Stomach (tissue), 9 donors: Measurements from ENCODE around the gene SH3PXD2A. TPM values are rescaled to one million over a fixed set of nuclear protein-coding genes. Genes with fewer than 3 reads are reported as not detected.

Experiments used
- DNase-seq, 2 donors: peaks; one replicate each; pipeline versions ENCODE4 v3.0.0 to v3.0.0-alpha.2; 2013 to 2019
- H3K27ac ChIP-seq, 5 donors: fragments of 200-600 bp in 4 of 5; sonication (generic) in 4 of 5; one replicate each; pipeline ENCODE4 v1.5.1; 2013 to 2019; ENCODE audit warnings: mild to moderate bottlenecking in 1 of 5, moderate library complexity in 1 of 5
- H3K27me3 ChIP-seq, 3 donors: fragments of 200-600 bp; sonication (generic); one replicate each; pipeline ENCODE4 v1.5.1; 2017 to 2019; ENCODE audit warnings: mixed run types in 1 of 3
- H3K36me3 ChIP-seq, 4 donors: fragments of 200-600 bp; sonication (generic); 1 replicate in 3 of 4; 2 replicates in 1 of 4; pipeline ENCODE4 v1.5.1; 2016 to 2019
- H3K4me1 ChIP-seq, 4 donors: fragments of 200-600 bp; sonication (generic); one replicate each; pipeline ENCODE4 v1.5.1; 2016 to 2019
- H3K4me3 ChIP-seq, 4 donors: fragments of 200-600 bp; sonication (generic) in 3 of 4; one replicate each; pipeline ENCODE4 v1.5.1; 2016 to 2019; ENCODE audit warnings: mild to moderate bottlenecking in 1 of 4
- H3K9me3 ChIP-seq, 4 donors: fragments of 200-600 bp; sonication (generic); one replicate each; pipeline ENCODE4 v1.5.1; 2016 to 2019
- CTCF ChIP-seq, 7 experiments: fragments of 450-650 bp in 4 of 7; fragments of 200-600 bp in 3 of 7; sonication (generic) in 3 of 7; IDR thresholded peaks; one replicate each; pipeline ENCODE4 v1.5.1; 2016 to 2019; ENCODE audit warnings: antibody characterized with exemption in 7 of 7, control low read depth in 2 of 7, mild to moderate bottlenecking in 1 of 7
- EP300 ChIP-seq: sonication (generic); formaldehyde crosslinking; IDR thresholded peaks from one replicate; pipeline ENCODE4 v1.6.1; 2017; ENCODE audit warnings: antibody characterized with exemption
- POLR2A ChIP-seq, 4 donors: fragments of 450-650 bp; IDR thresholded peaks; one replicate each; pipeline ENCODE4 v1.6.1; 2016; ENCODE audit warnings: antibody characterized with exemption in 4 of 4, control low read depth in 2 of 4, mild to moderate bottlenecking in 1 of 4, moderate library complexity in 1 of 4
- POLR2AphosphoS5 ChIP-seq, 3 donors: sonication (generic); formaldehyde crosslinking; IDR thresholded peaks; one replicate each; pipeline ENCODE4 v1.6.1; 2016; ENCODE audit warnings: antibody characterized with exemption in 3 of 3
- WGBS, 5 donors: extraction: QIAGEN DNeasy Blood & Tissue Kit in 3 of 5; methylation state at CpG; one replicate each; pipeline versions ENCODE4 v1.1.5 to v1.1.7; 2013 to 2018; 5-methylcytosine and 5-hydroxymethylcytosine counted together
- intact Hi-C: fragments of 100-400 bp; cut with DNase I; formaldehyde crosslinking; loops from one replicate; pipeline ENCODE4 v1.15.1; 2023; ENCODE audit warnings: low total_unique reads
- polyA plus RNA-seq, 3 donors: library from polyadenylated mRNA; stranded (reverse); fragments of 200-250 nt; gene quantifications; one replicate each; pipeline ENCODE4 v1.2.3, GENCODE V29; 2013
- total RNA-seq, 5 donors: library from RNA; depleted of rRNA; stranded (reverse); fragments of >200 nt; gene quantifications; one replicate each; pipeline versions ENCODE4 v1.1.0 to v1.2.3, GENCODE V29; 2014 to 2016
- donor health status: healthy with polysubstance abuse.
- donor health status: Bipolar disorder and iron deficiency.
- donor health status: healthy.

The SH3PXD2A gene
- total and polyA plus RNA-seq, 8 donors = 12.8 to 51.6 (median 24.0) TPM

GRCh38 chr10:103853428-103854264 lies 1.7 kb downstream of the SH3PXD2A start:
- WGBS, 5 donors = 35 to 50% (median 45%) methylated on average over 9 of the region's 9 CpGs
- peaks cover 0 to 22% (median 0%) of the 10 kb centered on the region in 3 donors for H3K27me3 ChIP-seq
- intact Hi-C loops = no loop called here
- DNase-seq = no peak
- H3K4me1 ChIP-seq = peaks cover 56 to 73% (median 70%) of the 10 kb centered on the region in 4 donors
- H3K9me3 ChIP-seq = no peaks in the 10 kb centered on the region
- no peaks in the 10 kb centered on the region for H3K36me3 ChIP-seq
- H3K27ac ChIP-seq = peak overlapping the region in 4 of 5 donors; percentile 54 to 83 (median 80)
- H3K4me3 ChIP-seq = peak overlapping the region; percentile 64 to 72 (median 64)
- no peak for TF ChIP-seq CTCF (IDR thresholded peaks at IDR 0.05)
- TF ChIP-seq EP300 = no peak
- TF ChIP-seq POLR2AphosphoS5 (IDR thresholded peaks at IDR 0.05) = no peak
- TF ChIP-seq POLR2A (IDR thresholded peaks at IDR 0.05) = no peak

GRCh38 chr10:103852856-103853255 lies 2.5 kb downstream of the SH3PXD2A start:
- no peaks in the 10 kb centered on the region for H3K9me3 ChIP-seq
- intact Hi-C loops = no loop called here
- no peak for DNase-seq
- peaks cover 56 to 72% (median 70%) of the 10 kb centered on the region in 4 donors for H3K4me1 ChIP-seq
- 62 to 84% (median 71%) methylated on average over 7 of the region's 7 CpGs for WGBS, 5 donors
- TF ChIP-seq POLR2AphosphoS5 (IDR thresholded peaks at IDR 0.05) = peak; percentile 21 to 50 (median 35)
- TF ChIP-seq POLR2A (IDR thresholded peaks at IDR 0.05) = no peak
- no peak for TF ChIP-seq CTCF (IDR thresholded peaks at IDR 0.05)
- peak overlapping the region in 4 of 5 donors; percentile 66 to 83 (median 80) for H3K27ac ChIP-seq
- H3K27me3 ChIP-seq = peaks cover 0 to 22% (median 0%) of the 10 kb centered on the region in 3 donors
- H3K36me3 ChIP-seq = no peaks in the 10 kb centered on the region
- no peak overlapping the region for H3K4me3 ChIP-seq

- TF ChIP-seq CTCF (IDR thresholded peaks at IDR 0.05) = no peak
- peak in 1 of 3 donors; percentile 27 for TF ChIP-seq POLR2AphosphoS5 (IDR thresholded peaks at IDR 0.05)
- 57 to 75% (median 68%) methylated on average over 7 to 11 of the region's 11 CpGs for WGBS, 5 donors
- H3K9me3 ChIP-seq = no peaks in the 10 kb centered on the region
- H3K27me3 ChIP-seq = peaks cover 0 to 22% (median 0%) of the 10 kb centered on the region in 3 donors
- H3K36me3 ChIP-seq = no peaks in the 10 kb centered on the region
- intact Hi-C loops = no loop called here
- peak overlapping the region; percentile 25 to 83 (median 78) for H3K27ac ChIP-seq
- H3K4me1 ChIP-seq = peaks cover 56 to 72% (median 70%) of the 10 kb centered on the region in 4 donors
- DNase-seq = no peak
- H3K4me3 ChIP-seq = no peak overlapping the region
These were observed 3.1 kb downstream of the SH3PXD2A start for GRCh38 chr10:103852189-103852711.

- no peak overlapping the region for H3K4me3 ChIP-seq
- H3K9me3 ChIP-seq = no peaks in the 10 kb centered on the region
- TF ChIP-seq CTCF (IDR thresholded peaks at IDR 0.05) = no peak
- no peak for TF ChIP-seq EP300
- no peak for TF ChIP-seq POLR2A (IDR thresholded peaks at IDR 0.05)
- no peak for TF ChIP-seq POLR2AphosphoS5 (IDR thresholded peaks at IDR 0.05)
- intact Hi-C loops = no loop called here
- peaks cover 0 to 21% (median 0%) of the 10 kb centered on the region in 3 donors for H3K27me3 ChIP-seq
- H3K27ac ChIP-seq = peak overlapping the region; percentile 7 to 83 (median 78)
- H3K36me3 ChIP-seq = no peaks in the 10 kb centered on the region
- WGBS, 5 donors = 63 to 87% (median 68%) methylated on average over 4 of the region's 4 CpGs
- no peak for DNase-seq
- peaks cover 54 to 74% (median 68%) of the 10 kb centered on the region in 4 donors for H3K4me1 ChIP-seq
These were observed 4.1 kb downstream of the SH3PXD2A start for GRCh38 chr10:103851261-103851660.
